GM13976 (cell line): ENCODE measurements around the gene CNKSR3.

ENCODE experiments used
- DNase-seq: peaks from one replicate; pipeline ENCODE4 v3.0.0; 2012; ENCODE audit warnings: low spot score
- in situ Hi-C: fragments of 300-500 bp; cut with MboI; formaldehyde crosslinking; loops from one replicate; pipeline ENCODE4 v1.12.0; 2022; ENCODE audit warnings: low sequenced_read_pairs, mixed read lengths, inconsistent platforms; ENCODE audit not compliant: unreplicated experiment
- TF ChIP-seq, protein P1 (sequence below): IDR thresholded peaks from 2 replicates; pipeline ENCODE4 v1.5.1; 2012; ENCODE audit warnings: borderline replicate concordance, mild to moderate bottlenecking; ENCODE audit not compliant: insufficient read depth; ENCODE audit errors: extremely low read depth, missing control alignments, control extremely low read depth

The CNKSR3 gene

DNA sequence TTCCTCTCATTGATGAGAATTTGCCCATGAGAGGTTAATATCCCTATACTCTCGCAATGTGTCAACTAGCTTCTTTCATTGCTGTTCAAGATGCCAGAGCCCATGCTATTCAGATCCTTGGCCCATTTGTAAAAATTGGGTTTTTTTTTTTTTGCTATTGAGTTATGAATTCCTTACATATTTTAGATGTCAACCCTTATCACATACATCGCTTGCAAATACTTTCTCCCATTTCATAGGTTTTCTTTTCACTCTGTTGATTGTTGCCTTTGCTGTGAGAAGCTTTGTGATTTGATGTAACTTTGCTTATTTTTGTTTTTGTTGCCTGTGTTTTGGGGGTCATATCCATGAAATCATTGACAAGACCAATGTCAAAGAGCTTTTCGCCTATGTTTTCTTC lies 121.7 kb downstream of the CNKSR3 start:
- TF ChIP-seq, protein P1, sequence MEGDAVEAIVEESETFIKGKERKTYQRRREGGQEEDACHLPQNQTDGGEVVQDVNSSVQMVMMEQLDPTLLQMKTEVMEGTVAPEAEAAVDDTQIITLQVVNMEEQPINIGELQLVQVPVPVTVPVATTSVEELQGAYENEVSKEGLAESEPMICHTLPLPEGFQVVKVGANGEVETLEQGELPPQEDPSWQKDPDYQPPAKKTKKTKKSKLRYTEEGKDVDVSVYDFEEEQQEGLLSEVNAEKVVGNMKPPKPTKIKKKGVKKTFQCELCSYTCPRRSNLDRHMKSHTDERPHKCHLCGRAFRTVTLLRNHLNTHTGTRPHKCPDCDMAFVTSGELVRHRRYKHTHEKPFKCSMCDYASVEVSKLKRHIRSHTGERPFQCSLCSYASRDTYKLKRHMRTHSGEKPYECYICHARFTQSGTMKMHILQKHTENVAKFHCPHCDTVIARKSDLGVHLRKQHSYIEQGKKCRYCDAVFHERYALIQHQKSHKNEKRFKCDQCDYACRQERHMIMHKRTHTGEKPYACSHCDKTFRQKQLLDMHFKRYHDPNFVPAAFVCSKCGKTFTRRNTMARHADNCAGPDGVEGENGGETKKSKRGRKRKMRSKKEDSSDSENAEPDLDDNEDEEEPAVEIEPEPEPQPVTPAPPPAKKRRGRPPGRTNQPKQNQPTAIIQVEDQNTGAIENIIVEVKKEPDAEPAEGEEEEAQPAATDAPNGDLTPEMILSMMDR: no peak
- in situ Hi-C loops: no loop called here
- no peak for DNase-seq

DNA sequence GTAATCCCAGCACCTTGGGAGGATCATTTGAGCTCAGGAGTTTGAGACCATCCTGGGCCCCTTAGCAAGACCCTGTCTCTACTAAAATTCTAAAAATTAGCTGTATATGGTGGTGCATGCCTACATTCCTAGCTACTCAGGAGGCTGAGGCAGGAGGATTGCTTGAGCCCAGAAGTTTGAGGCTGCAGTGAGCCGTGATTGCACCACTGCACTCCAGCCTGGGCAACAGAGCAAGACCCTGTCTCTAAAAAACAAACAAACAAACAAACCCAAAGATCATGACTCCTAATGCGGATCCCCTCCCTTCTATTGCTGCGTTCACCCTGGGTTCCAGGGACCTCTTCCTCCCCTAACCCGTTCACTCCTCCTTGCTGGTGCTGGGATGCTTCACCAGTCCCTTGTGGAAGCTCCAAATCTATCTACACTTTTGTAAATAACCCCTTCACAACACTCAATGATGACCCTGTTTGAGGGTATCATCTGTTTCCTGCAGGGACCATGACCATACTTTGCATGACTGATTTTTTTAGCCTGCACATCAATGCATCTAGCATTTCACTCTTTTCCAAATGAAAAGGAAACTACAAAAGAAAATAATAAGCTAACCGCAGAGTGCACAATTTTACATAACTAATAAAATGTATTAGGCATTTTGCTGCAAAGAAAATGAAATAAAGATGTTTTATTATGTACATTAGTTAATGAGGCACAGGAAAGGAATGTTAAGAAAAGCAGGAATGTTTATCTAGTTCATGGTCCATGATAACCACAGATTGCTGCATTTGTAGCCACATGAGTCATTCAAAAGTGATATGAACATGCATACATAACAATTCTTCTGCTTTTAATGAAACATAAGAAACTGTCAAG lies 123.4 kb downstream of the CNKSR3 start:
- TF ChIP-seq, protein P1: no peak
- in situ Hi-C loops: no loop called here
- no peak for DNase-seq

DNA sequence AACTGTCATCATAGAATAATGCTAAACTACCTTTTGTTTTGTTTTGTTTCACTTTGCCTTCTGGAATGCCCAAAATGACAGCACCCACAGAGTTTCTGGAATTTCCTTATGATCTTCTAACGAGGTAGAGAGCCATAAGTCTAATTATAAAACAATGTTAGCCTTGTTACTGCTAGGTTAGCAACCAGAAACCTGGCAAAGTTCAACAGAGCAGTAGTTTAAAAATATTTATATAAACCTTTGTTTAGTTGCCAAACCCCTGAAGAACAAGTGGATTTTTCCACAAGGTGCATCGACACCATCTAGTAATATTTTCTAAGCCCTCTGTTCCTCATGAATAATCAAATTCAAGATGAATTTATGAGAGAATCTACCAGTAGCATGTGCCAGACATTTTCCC lies 126.3 kb downstream of the CNKSR3 start:
- TF ChIP-seq, protein P1: no peak
- in situ Hi-C loops: no loop called here
- DNase-seq: no peak

DNA sequence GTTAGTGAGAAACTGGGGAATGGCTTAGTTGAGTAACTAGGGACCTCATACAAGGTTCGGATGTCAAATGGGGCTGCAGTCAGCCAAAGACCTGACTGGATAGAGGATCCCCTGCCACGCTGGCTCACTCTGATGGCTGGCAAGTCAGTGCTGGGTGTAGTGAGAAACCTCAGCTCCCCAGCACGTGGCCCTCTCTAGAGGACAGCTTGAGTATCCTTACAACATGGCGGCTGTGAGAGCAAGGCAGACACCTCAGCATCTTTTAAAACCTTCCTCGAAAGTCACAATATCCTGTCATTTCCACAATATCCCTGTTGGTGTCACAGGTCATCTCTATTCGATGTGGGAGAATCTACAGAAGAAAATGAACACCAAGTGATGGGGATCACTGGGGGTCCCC lies 127.2 kb downstream of the CNKSR3 start:
- no peak for DNase-seq
- in situ Hi-C loops: no loop called here
- TF ChIP-seq, protein P1: no peak

DNA sequence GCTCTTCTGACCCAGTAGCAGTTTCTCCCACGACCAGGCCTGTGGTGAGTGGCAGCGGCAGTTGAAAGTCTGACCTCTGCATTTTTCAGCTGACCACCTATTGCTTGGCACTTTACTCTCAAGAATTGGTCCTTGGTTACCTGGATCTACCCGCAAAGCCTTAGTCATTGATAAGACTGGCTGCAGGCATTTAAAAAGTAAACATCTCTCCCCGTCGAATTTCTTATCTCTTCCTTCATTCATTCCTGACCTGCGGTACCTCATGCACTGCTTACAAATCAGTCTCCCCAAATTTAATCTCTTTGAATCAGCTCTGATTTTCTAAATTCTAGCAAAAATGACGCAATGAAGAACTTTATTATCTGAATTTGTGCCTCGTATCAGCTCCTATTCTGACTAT lies 127.7 kb downstream of the CNKSR3 start:
- in situ Hi-C loops: no loop called here
- no peak for DNase-seq
- TF ChIP-seq, protein P1: no peak

DNA sequence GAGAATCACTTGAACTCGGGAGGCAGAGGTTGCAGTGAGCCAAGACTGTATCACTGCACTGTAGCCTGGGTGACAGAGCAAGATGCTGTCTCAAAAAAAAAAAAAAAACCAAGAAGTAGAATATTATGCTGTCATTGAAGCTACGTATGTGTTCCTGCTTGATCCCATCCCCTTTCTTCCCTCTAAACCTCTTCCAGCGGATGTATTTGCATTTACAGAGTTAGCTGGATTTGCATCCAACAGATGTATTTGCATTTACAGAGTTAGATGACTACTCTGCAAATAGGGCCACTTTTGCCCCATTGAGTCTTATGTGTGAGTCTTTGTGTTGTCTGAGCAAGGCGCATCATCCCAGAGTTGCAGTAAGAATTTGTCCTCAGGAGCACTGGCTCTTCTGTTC lies 128.9 kb downstream of the CNKSR3 start:
- in situ Hi-C loops: no loop called here
- TF ChIP-seq, protein P1: no peak
- DNase-seq: no peak
